ENCODE data around the gene CHRNA9. TPM values are rescaled to one million over a fixed set of nuclear protein-coding genes. Genes with fewer than 3 reads are reported as not detected.

CHRNA9 gene
- polyA plus RNA-seq, 1 of the 3 experiments (the other 2 are of a cell fraction): 0.05 TPM

DNA sequence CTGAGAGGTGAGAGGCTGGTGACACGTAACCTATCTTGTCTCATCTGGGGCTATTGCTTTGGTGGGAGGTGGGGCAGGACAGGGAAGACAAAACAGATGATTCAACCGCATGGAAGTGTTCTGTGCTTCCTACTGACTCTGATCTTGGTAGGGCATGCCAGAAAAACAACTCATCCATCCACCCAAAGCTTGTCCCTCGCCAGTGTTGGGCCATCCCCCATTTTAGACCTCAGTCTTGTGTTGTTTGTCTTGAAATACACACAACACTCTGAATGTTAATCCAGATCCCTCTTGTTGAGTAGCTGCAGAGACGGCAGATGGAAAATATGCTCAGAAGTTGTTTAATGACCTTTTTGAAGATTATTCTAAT is 377 bp downstream of the CHRNA9 start:
- Histone ChIP-seq H3K9me2 (no peaks in the 10 kb centered on the region), H3K9ac (no peak overlapping the region), H2AFZ (ENCODE audit: low read depth) (0 out of 2 replicates have a peak overlapping the region, but pooled peaks have one; percentile 29), H3K9me3 (no peaks in the 10 kb centered on the region), H3K27me3 (ENCODE audit: insufficient read depth) (no peaks in the 10 kb centered on the region), H3F3A (replicated peaks; ENCODE audit: insufficient read depth) (peaks cover 5% of the 10 kb centered on the region), H4K20me1 (ENCODE audit: insufficient read depth) (no peaks in the 10 kb centered on the region), H3K79me2 (ENCODE audit: insufficient read depth) (no peaks in the 10 kb centered on the region), H3K27ac (ENCODE audit: low read depth in 2 of 2, low read length in 1 of 2) (peak overlapping the region in 1 of 2 experiments; percentile 53; a peak in 1 of 4 replicates), H3K4me2 (peak overlapping the region; percentile 59), H3K36me3 (replicated peaks in 1 of 2; ENCODE audit: control insufficient read depth in 1 of 2, insufficient read depth in 2 of 2, low read length in 1 of 2) (no peaks in the 10 kb centered on the region), H3K4me1 (ENCODE audit: control insufficient read depth in 1 of 2, insufficient read depth in 2 of 2, low read depth in 1 of 2, low read length in 1 of 2) (peaks cover 25 to 34% of the 10 kb centered on the region in 2 experiments), H3K4me3 (ENCODE audit: low read depth in 2 of 2, low read length in 1 of 2) (no peak overlapping the region)
- DNase-seq: no peak
- ChIA-PET CTCF (interaction anchor here (1.2 to 6.9 kb wide), 3 partner anchors 10 to 26 kb away, joined by 3 to 32 read pairs (median 7); no protein-coding TSS in a partner anchor), POLR2A (no interaction called here)
- TF ChIP-seq RCOR1 (IDR thresholded peaks at IDR 0.05; ENCODE audit: low read length) (no peak), TCF12 (IDR thresholded peaks at IDR 0.05) (peak; percentile 31; the same call in 1 of the 2 replicates), YY1 (IDR thresholded peaks at IDR 0.05; ENCODE audit: low read depth) (no peak), NFIC (IDR thresholded peaks at IDR 0.05; ENCODE audit: borderline replicate concordance) (0 out of 2 replicates have a peak, but pooled peaks have one; percentile 12), TEAD4 (IDR thresholded peaks at IDR 0.05; ENCODE audit: borderline replicate concordance, insufficient read depth) (no peak), GABPA (IDR thresholded peaks at IDR 0.05; ENCODE audit: low read depth) (no peak), GATA2 (CRISPR knock-in tag; IDR thresholded peaks at IDR 0.05) (no peak), FOSL2 (IDR thresholded peaks at IDR 0.05; ENCODE audit: borderline replicate concordance, low read depth) (peak; percentile 38; the same call in 1 of the 2 replicates)
- TF ChIP-seq, protein P1, sequence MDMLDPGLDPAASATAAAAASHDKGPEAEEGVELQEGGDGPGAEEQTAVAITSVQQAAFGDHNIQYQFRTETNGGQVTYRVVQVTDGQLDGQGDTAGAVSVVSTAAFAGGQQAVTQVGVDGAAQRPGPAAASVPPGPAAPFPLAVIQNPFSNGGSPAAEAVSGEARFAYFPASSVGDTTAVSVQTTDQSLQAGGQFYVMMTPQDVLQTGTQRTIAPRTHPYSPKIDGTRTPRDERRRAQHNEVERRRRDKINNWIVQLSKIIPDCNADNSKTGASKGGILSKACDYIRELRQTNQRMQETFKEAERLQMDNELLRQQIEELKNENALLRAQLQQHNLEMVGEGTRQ (IDR thresholded peaks at IDR 0.05; ENCODE audit: borderline replicate concordance, low read depth, low read length): no peak
- TF ChIP-seq, protein P2, sequence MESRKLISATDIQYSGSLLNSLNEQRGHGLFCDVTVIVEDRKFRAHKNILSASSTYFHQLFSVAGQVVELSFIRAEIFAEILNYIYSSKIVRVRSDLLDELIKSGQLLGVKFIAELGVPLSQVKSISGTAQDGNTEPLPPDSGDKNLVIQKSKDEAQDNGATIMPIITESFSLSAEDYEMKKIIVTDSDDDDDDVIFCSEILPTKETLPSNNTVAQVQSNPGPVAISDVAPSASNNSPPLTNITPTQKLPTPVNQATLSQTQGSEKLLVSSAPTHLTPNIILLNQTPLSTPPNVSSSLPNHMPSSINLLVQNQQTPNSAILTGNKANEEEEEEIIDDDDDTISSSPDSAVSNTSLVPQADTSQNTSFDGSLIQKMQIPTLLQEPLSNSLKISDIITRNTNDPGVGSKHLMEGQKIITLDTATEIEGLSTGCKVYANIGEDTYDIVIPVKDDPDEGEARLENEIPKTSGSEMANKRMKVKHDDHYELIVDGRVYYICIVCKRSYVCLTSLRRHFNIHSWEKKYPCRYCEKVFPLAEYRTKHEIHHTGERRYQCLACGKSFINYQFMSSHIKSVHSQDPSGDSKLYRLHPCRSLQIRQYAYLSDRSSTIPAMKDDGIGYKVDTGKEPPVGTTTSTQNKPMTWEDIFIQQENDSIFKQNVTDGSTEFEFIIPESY (IDR thresholded peaks at IDR 0.05; ENCODE audit: borderline replicate concordance, low read depth): no peak
- TF ChIP-seq, protein P3, sequence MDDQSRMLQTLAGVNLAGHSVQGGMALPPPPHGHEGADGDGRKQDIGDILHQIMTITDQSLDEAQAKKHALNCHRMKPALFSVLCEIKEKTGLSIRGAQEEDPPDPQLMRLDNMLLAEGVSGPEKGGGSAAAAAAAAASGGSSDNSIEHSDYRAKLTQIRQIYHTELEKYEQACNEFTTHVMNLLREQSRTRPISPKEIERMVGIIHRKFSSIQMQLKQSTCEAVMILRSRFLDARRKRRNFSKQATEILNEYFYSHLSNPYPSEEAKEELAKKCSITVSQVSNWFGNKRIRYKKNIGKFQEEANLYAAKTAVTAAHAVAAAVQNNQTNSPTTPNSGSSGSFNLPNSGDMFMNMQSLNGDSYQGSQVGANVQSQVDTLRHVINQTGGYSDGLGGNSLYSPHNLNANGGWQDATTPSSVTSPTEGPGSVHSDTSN (IDR thresholded peaks at IDR 0.05): no peak
- WGBS (ENCODE audit: low lambda C conversion rate): 68% methylated on average over 3 of the region's 4 CpGs

DNA sequence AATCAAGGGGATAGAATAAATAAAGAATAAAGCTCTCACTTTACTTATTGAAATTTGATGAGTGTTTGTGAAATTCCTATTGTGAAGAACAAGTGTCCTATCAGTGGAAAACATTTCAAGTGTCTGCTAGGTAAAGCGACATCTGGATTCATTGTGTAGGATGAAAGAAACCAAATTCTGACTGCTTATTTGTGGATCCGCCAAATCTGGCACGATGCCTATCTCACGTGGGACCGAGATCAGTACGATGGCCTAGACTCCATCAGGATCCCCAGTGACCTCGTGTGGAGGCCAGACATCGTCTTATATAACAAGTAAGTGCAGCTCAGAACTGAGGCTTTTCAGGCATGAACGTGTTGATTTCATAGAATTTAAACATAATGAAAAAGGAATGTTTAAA is 1.9 kb downstream of the CHRNA9 start:
- Histone ChIP-seq H3K36me3 (replicated peaks in 1 of 2; ENCODE audit: control insufficient read depth in 1 of 2, insufficient read depth in 2 of 2, low read length in 1 of 2) (no peaks in the 10 kb centered on the region), H3F3A (replicated peaks; ENCODE audit: insufficient read depth) (peaks cover 5% of the 10 kb centered on the region), H3K9ac (no peak overlapping the region), H3K4me1 (ENCODE audit: control insufficient read depth in 1 of 2, insufficient read depth in 2 of 2, low read depth in 1 of 2, low read length in 1 of 2) (peaks cover 25 to 27% of the 10 kb centered on the region in 2 experiments), H3K9me3 (no peaks in the 10 kb centered on the region), H3K4me3 (ENCODE audit: low read depth in 2 of 2, low read length in 1 of 2) (no peak overlapping the region), H3K9me2 (no peaks in the 10 kb centered on the region), H3K4me2 (no peak overlapping the region), H3K27ac (ENCODE audit: low read depth in 2 of 2, low read length in 1 of 2) (no peak overlapping the region), H3K27me3 (ENCODE audit: insufficient read depth) (no peaks in the 10 kb centered on the region), H4K20me1 (ENCODE audit: insufficient read depth) (no peaks in the 10 kb centered on the region), H3K79me2 (ENCODE audit: insufficient read depth) (no peaks in the 10 kb centered on the region), H2AFZ (ENCODE audit: low read depth) (no peak overlapping the region)
- TF ChIP-seq NFIC (IDR thresholded peaks at IDR 0.05; ENCODE audit: borderline replicate concordance): no peak
- TF ChIP-seq SIN3A (IDR thresholded peaks at IDR 0.05; ENCODE audit: borderline replicate concordance, low read depth, low read length): no peak
- TF ChIP-seq SMC3 (IDR thresholded peaks at IDR 0.05; ENCODE audit: low read depth, low read length): no peak
- TF ChIP-seq, protein P4, sequence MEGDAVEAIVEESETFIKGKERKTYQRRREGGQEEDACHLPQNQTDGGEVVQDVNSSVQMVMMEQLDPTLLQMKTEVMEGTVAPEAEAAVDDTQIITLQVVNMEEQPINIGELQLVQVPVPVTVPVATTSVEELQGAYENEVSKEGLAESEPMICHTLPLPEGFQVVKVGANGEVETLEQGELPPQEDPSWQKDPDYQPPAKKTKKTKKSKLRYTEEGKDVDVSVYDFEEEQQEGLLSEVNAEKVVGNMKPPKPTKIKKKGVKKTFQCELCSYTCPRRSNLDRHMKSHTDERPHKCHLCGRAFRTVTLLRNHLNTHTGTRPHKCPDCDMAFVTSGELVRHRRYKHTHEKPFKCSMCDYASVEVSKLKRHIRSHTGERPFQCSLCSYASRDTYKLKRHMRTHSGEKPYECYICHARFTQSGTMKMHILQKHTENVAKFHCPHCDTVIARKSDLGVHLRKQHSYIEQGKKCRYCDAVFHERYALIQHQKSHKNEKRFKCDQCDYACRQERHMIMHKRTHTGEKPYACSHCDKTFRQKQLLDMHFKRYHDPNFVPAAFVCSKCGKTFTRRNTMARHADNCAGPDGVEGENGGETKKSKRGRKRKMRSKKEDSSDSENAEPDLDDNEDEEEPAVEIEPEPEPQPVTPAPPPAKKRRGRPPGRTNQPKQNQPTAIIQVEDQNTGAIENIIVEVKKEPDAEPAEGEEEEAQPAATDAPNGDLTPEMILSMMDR (IDR thresholded peaks at IDR 0.05): no peak
- TF ChIP-seq FOSL2 (IDR thresholded peaks at IDR 0.05; ENCODE audit: borderline replicate concordance, low read depth): no peak
- no peak for TF ChIP-seq TCF12 (IDR thresholded peaks at IDR 0.05)
- TF ChIP-seq CHD2 (IDR thresholded peaks at IDR 0.05; ENCODE audit: low read length, partially characterized antibody): no peak
- no peak for TF ChIP-seq POLR2AphosphoS5 (IDR thresholded peaks at IDR 0.05; ENCODE audit: low read depth, low read length)
- ChIA-PET POLR2A (no interaction called here), CTCF (interaction anchor here (1.2 to 6.9 kb wide), 4 partner anchors 11 to 28 kb away, joined by 3 to 32 read pairs (median 6); no protein-coding TSS in a partner anchor)
- DNase-seq: no peak
- 86% methylated on average over 9 of the region's 9 CpGs for WGBS (ENCODE audit: low lambda C conversion rate)
